ENCODE results near the gene ZNF557. TPM values are rescaled to one million over a fixed set of nuclear protein-coding genes. Genes with fewer than 3 reads are reported as not detected.

ZNF557 gene
- total RNA-seq, 1 donor from 2014 or later, result 53.0 TPM

DNA sequence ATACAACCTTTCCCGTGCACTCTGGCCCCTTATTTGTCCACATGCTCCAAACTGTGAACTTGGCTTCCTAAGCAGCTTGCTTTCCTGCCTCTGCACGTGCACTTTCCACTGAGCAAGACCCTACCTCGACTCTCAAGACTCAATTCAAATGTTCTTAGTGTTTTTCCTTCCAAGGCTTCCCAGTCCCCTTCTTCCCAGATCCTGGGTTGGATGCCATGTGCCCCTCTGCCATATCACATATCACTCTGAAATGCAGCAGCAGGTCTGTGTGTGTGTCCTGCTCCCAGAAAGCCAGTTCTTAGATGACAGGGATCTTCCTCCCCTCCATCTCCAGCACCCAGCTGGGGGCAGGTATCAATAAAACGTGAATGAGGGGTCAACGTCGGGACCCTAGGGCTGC lies 3.0 kb downstream of the ZNF557 start:
- FAIRE-seq (no peak), DNase-seq (ENCODE audit: low spot score in 2 of 2) (no peak)

DNA sequence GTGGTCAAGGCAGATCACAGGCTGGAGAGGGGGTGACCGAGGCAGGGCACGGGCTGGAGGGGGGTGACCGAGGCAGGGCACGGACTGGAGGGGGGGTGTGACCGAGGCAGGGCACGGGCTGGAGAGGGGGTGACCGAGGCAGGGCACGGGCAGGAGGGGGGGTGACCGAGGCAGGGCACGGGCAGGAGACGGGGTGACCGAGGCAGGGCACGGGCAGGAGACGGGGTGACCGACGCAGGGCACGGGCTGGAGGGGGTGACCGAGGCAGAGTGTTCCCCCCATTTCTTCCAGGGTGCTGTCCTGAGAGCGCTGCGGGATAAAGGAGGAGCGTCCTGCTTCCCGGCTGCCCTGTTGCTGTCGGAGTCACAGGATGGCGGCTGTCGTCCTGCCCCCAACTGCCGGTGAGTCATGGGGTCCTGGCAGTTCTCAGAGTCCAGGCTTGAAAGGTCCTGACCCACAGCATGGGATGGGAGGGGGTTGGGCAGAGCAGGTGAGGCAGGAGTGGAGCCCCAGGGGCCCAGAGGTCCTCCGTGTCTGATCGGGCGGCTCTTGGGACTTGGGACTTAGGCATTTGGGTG lies 5.3 kb downstream of the ZNF557 start:
- FAIRE-seq (no peak), DNase-seq (ENCODE audit: low spot score in 2 of 2) (no peak)

DNA sequence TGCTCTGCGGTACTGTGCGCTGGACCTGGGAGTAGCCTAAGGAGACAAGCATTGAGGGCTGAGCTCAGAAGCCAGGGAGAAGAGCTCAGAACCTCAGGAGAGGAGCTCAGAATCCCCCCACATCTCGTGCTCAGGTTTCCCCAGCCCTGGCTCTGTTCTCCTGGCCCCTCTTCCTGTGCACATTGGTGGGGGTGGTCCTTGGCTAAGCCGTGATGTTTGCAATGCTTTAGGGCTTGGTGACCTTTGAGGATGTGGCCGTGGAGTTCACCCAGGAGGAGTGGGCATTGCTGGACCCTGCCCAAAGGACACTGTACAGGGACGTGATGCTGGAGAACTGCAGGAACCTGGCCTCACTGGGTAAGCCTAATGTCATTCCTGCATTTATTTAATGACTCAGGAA lies 6.6 kb downstream of the ZNF557 start:
- FAIRE-seq (no peak), DNase-seq (ENCODE audit: low spot score in 2 of 2) (no peak)

DNA sequence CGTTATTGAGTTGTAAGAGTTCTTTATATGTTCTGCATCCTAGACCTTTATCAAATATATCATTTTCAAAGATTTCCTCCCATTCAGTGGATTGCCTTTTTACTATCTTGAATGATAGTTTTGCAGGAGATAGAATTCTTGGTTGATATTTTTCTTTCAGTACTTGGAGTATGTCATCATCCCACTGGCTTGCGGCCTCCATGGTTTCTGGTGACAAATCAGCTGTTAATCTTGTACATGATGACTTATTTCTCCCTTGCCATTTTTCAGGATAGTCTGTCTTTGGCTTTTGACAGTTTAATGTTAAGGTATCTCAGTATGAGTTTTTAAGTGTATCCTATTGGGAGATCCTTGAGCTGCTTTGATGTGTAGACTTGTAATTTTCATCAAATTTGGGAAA lies 8.5 kb downstream of the ZNF557 start:
- DNase-seq (ENCODE audit: low spot score in 2 of 2), result no peak
- FAIRE-seq, result no peak

DNA sequence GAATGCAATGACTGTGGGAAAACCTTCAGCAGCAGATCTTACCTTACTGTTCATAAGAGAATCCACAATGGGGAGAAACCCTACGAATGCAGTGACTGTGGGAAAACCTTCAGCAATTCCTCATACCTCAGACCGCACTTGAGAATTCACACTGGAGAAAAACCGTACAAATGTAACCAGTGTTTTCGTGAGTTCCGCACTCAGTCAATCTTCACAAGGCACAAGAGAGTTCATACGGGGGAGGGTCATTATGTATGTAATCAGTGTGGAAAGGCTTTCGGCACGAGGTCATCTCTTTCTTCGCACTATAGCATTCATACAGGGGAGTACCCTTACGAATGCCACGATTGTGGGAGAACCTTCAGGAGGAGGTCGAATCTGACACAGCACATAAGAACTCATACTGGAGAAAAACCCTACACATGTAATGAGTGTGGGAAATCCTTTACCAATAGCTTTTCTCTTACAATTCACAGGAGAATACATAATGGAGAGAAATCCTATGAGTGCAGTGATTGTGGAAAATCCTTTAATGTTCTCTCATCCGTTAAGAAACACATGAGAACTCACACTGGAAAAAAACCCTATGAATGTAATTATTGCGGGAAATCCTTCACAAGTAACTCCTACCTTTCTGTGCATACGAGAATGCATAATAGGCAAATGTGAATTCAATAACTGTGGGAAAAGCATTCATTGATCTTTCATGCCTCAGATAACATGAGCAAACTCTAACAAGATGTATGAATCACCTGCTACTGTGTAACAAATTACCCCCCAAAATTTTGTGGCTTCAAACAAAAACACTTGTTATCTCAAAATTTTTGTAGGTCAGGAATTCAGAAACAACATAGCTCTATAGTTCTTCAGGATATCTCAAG lies 13.8 kb downstream of the ZNF557 start:
- no peak for FAIRE-seq

DNA sequence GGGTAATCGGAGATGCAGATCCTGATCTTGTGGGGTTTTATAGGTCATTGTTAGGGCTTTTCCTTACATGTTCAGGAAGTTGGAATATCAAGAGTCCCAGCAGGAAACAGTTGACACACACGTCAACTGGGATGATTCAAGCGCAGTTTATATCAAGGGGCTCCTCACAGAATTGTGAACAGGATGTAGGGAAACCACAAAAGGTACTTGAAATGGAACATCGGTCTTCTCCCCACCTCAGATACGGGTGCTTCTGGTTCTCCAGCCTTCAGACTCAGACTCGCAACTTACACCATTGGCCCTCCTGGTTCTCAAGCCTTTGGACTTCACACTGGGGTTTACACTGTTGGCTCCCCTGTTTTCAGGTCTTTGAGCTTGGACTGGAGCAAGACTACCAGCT lies 19.5 kb downstream of the ZNF557 start:
- DNase-seq (ENCODE audit: low spot score in 2 of 2), result no peak

More for the DNA sequence above, 13.8 kb downstream of the ZNF557 start:
- no peak for DNase-seq (ENCODE audit: low spot score in 2 of 2)

DNA sequence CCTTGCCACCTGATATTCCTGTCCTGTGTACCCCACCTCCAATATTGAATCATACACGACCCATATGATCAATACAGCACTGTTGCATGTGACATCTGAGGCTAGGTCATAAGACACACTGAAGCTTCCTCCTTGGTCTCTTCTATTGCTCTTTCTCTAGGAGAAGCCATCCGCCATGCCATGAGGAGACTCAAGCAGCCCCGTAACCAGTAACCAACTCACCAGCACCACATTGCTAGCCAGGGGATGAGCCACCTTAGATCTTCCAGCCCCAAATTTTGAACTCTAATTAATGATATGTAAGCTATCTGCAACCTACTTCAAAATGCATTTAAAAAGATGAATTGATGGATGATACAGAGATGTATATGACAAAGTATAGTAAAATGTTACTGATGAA lies 28.6 kb downstream of the ZNF557 start:
- DNase-seq (ENCODE audit: low spot score in 2 of 2) (no peak), FAIRE-seq (no peak)

More for the DNA sequence above, 19.5 kb downstream of the ZNF557 start:
- FAIRE-seq, result no peak

DNA sequence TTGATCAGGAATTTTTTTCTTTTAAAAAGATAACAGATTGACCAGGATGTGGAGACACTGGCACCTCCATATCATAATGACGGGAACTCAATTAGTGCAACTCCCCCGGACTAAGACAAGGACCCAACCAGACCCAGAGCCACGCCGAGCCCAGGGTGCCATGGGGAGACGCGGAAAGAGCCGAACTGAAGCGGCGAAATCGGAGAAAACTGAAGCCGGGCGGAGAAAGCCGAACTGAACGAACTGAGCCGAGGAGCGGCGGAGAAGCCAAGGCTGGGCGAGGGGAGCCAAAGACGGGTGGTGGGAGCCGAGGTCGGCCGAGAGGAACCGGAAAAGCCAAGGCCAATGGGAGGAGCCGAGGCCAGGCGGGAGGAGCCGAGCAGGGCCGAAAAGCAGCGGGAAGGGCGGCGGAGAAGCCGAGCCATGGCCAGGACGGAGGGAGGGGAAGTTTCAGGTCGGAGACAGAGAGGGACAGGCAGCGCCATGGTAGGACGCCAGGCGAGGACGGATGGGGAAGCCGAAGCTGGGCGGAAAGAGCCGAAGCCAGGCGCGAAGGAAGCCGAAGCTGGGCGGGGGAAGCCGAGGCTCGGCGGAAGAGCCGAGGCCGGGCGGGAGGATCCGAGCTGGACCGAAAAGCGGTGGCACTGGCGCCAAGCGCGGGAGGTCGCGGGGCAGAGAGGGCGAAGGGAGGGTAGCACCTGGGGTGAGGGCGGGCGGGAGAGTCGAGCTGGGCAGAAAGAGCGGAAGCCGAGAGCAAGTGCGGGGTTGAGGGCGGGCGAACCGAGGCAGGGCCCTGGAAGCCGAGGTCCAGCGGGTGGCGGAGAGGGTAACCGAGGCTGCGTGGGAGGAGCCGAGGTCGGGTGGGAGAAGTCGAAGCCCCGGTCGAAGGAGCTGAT lies 29.4 kb downstream of the ZNF557 start:
- no peak for FAIRE-seq
- DNase-seq (ENCODE audit: low spot score in 2 of 2), result peak; percentile 74 to 88

DNA sequence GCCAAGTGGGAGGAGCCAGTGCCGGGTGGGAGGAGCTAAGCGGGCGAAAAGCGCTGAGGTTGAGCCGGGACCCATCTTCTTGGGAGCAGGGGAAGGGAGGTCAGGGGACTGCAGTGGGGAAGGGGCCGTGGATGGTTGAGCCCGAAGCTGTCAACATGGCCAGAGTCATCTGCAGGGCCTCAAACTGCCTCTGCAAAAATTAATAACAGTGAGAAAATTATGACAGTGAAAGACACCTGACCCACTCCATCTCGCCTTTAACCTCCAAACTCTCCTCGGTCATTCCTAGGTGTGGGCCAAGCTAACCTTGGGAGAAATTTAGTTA lies 30.1 kb downstream of the ZNF557 start:
- DNase-seq (ENCODE audit: low spot score in 2 of 2) (no peak), FAIRE-seq (no peak)

DNA sequence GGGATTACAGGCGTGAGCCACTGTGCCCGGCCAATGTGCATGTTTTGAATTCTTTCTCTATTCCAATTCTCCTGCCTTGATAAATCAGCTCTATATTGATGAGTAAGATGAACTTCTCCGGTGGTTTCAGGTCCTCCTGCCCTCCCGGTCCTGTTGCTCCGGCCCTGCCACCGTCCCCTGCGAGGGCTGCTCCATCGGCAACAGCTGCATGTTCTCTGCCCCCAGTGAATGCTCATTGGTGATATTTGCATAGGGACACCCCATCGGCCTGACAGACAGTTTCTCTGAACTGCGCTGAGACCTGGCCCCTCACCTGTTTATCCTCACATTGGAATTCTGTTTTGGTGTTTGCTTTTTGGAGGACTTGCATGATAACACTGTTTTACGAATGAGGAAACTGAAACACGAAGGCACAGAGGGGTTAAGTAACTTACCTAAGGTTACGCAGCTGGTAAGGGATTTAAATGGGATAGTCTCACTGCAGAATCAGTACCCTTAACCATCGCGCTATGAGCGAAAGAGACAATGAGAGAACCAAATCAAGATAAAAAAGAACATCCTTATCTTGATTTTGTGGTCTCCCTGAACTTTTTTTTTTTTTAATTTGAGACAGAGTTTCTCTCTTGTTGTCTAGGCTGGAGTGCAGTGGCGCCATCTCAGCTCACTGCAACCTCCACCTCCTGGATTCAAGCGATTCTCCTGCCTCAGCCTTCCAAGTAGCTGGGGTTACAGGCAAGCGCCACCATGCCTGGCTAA lies 32.2 kb downstream of the ZNF557 start:
- FAIRE-seq, result no peak
- DNase-seq (ENCODE audit: low spot score in 2 of 2), result no peak

DNA sequence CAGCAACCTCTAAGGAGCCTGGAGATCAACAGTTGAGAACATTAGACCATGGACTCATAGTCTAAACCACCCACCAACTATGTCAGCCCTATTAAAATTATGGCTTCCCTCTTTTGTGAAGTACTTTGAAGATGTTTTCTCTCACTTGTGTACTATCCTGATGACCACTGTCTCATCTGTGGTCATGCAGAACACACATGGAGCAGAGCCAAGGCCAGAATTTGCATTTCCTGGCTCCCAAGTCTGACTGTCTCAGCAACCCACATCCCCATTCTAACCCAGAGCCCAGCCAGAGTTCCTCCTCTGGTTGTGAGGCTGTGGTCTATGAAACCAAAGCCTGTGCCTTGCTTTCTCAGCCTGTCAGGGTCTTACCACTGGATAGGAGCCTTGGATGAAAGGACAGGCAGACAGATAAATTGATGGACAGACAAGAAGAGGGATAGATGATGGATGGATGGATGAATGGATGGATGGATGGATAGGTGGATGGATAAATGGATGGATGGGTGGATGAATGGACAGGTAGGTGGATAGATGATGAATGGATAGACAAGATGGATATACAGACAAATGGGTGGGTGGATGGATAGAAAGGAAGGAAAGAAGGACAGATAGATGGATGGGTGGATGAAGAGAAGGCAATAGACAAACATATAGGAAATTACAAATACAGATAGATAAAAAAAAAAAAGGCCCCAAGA lies 35.4 kb downstream of the ZNF557 start:
- DNase-seq (ENCODE audit: low spot score in 2 of 2) (no peak), FAIRE-seq (no peak)

DNA sequence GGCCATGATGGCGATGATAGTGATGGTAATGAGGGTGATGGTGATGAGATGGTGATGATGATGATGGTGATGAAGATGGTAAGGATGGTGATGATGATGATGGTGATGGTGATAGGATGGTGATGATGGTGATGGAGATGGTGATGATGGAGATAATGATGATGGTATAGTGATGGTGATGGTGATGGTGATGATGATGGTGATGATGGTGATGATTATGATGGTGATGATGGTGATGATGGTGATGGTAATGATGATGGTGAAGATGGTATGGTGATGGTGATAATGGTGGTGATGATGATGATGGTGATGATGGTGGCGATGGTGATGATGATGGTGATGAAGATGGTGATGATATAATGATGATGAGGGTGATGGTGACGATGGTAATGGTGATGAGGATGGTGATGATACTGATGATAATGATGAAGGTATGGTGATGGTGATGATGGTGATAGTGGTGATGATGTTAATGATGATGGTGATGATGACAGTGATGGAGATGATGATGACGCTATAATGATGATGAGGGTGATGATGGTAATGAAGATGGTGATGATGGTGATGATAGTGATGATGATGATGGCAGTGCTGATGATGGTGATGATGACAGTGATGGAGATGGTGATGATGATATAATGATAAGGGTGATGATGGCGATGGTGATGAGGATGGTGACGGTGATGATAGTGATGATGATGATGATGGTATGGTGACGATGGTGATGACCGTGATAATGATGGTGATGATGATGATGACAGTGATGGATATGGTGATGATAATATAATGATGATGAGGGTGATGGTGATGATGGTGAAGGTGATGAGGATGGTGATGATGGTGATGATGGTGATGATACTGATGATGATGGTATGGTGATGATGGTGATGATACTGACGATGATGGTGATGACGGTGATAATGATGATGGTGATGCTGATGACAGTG lies 37.5 kb downstream of the ZNF557 start:
- DNase-seq (ENCODE audit: low spot score in 2 of 2) (no peak), FAIRE-seq (no peak)

DNA sequence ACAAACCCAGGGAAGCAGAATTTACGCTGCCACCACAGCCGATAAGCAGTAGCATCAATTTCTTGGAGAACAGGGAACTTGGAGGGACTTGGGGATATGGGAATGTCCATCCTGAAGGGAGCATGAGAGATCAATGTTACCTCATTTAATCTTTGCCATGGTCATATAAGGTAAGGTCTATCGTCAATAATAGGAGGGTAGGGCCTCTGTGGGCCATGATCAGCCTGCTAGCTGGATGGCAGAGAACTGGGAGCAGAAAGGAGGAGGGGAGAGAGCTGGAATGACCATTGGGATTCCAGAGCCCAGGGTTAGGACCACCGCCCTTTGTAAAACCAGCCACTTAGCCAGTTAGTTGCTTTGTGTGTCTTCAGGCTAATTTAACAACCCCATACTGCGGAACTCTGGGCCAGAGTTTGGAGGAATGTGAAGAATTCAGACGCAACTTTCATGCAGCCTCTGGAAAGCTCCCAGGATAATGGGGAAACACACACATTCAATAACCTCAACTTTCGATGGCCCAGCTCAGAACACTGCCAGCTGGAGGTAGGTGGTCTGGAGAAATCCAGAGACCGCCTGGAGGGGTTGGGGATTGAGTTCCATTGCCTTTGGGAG lies 40.3 kb downstream of the ZNF557 start:
- DNase-seq (ENCODE audit: low spot score in 2 of 2), result no peak

DNA sequence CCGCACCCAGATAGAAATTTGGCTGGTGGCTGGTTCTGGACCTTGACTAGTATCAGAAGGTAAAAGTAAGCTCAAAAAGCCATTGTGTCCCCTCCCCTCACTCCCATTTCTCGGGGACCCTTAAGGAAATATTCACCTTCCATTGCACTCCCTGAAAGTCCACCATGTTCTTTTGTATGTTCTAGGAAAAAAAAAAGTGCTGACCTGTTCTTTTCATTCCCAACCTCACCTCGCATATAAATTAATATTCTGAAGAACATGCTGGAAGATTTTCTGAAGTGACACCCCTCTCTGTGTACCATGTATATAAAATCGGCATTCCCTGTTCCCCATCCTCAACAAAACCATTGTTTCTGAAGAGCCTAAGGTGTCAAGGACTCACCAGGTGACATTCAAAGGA lies 43.2 kb downstream of the ZNF557 start:
- DNase-seq (ENCODE audit: low spot score in 2 of 2) (no peak), FAIRE-seq (no peak)

More for the DNA sequence above, 40.3 kb downstream of the ZNF557 start:
- no peak for FAIRE-seq

DNA sequence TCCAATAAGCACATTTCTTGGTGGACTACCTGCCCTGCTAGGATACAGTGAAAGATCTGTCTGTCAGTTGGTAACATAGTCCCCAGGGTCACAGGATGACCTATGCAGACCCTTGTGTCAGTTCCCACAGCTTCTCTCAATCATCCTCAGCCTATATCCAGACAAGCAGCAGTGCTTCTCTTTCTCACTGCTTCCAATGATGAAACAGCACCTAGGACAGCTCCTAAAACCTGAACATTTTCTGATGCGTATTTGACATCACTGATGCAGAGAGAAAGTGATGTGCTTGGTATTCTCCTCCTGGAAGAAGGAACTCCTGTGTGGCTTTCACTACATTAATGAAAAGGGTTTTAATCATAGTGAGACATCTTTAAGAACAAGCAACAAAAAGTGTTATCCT lies 43.7 kb downstream of the ZNF557 start:
- DNase-seq (ENCODE audit: low spot score in 2 of 2) (no peak), FAIRE-seq (no peak)

DNA sequence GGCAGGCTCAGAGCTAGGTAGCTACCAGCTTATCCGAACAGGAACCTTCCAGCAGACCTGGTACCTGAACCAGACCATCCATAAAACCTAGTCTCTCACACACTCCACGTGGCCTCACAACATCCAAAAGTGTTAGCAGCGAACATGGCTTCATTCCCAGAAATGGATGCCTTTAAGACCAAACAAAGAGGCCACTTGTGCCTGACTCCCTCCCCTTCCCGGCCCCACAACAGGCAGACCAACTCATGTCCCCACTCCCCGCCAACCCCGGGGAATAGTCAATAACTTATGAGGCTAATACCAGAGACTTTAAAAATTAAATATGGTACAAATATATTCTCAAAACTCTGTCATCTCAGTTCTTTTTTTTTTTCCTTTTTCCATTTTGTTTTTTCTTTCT lies 46.2 kb downstream of the ZNF557 start:
- FAIRE-seq (peak; percentile 82), DNase-seq (ENCODE audit: low spot score in 2 of 2) (peak; percentile 33 to 41)

DNA sequence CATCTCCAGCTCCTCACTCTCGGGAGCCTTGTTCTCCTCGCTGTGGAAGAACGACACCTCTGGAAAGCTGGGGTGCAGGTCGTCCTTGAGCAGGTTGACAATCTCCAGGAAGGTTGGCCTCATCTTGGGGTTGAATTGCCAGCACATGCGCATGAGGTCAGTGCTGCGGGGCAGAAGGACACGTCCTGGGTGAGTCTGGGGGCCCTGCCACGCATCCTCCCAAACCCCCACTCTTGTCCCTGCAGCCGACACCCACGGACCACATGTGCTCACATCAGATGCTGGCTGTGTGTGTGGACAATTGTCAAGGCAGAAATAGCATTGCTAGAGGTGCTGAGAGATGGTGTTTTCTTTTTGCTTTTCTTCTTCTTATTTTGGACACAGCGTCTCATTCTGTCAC lies 47.7 kb downstream of the ZNF557 start:
- DNase-seq (ENCODE audit: low spot score in 2 of 2), result no peak
- FAIRE-seq, result no peak

DNA sequence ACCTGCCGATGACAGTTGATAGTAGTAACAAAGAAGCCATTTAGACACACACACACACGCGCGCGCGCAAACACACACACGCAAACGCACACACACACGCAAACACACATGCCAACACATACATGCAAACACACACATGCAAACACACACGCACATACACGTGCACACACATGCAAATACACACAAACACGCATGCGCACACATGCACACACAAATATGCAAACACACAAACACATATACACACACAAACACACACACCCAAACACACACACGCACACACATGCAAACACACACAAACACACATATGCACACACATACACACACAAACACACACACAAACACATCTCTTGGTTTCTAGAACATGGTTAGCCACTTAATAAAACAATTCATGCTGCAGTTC lies 50.1 kb downstream of the ZNF557 start:
- no peak for FAIRE-seq
- DNase-seq (ENCODE audit: low spot score in 2 of 2), result no peak

All from frontal cortex (tissue), 4 donors.